HepG2 (cell line): ENCODE data around the gene TNFRSF25. TPM values are rescaled to one million over a fixed set of nuclear protein-coding genes. Genes with fewer than 3 reads are reported as not detected.

Source experiments
- ATAC-seq: fragments of 200-7000 bp; cut with Tn5 transposase; 3 replicates; pipeline ENCODE4 v1.9.1; 2020; ENCODE audit warnings: mild to moderate bottlenecking, moderate library complexity
- BruUV-seq: library from RNA; stranded (reverse); fragments of 400-500 nt; replicated peaks from 2 replicates; lab custom pipeline; 2021; lab: Mats Ljungman, UMichigan
- CTCF ChIA-PET: fragments of 300-600 bp; formaldehyde crosslinking; extraction: SDS; loops from one replicate; lab custom pipeline; 2021; ENCODE audit warnings: low total read pairs, inconsistent platforms, low intra/inter-chr PET ratio; lab: Yijun Ruan, JAX
- POLR2A ChIA-PET: fragments of 350-600 bp; sonication (Branson Sonifier 250); formaldehyde crosslinking; loops from one replicate; lab custom pipeline; 2020; ENCODE audit warnings: antibody characterized with exemption, inconsistent platforms; lab: Yijun Ruan, JAX
- DNase-seq: peaks from one replicate; pipeline ENCODE4 v3.0.0-alpha.2; 2015; ENCODE audit warnings: low spot score
- FAIRE-seq: peaks from 3 replicates; lab custom pipeline; 2011; peaks lifted over from hg19 to GRCh38; lab: Jason Lieb, UNC
- H2AFZ ChIP-seq: one replicate; pipeline ENCODE4 v1.6.1; 2011; ENCODE audit warnings: low read length, inconsistent platforms
- H3K27ac ChIP-seq: fragments of 300-600 bp; 3 replicates; pipeline ENCODE4 v1.8.0; 2011; ENCODE audit warnings: mixed run types, mild to moderate bottlenecking, mixed read lengths, low read length, inconsistent platforms; ENCODE audit not compliant: insufficient read depth; ENCODE audit errors: extremely low read length
- H3K27me3 ChIP-seq, 2 experiments: fragments of 200-600 bp in 1 of 2; 2 replicates in 1 of 2; 3 replicates in 1 of 2; pipeline versions ENCODE4 v1.6.0 to v1.8.0; 2011; ENCODE audit warnings: low read length in 2 of 2, mild to moderate bottlenecking in 2 of 2, moderate library complexity in 2 of 2, inconsistent platforms in 1 of 2; ENCODE audit not compliant: insufficient read depth in 2 of 2, control insufficient read depth in 1 of 2
- H3K36me3 ChIP-seq, 2 experiments: fragments of 200-600 bp in 1 of 2; replicated peaks in 1 of 2; 2 replicates in 1 of 2; 3 replicates in 1 of 2; pipeline versions ENCODE4 v1.5.1 to v1.8.0; 2011; ENCODE audit warnings: low read length in 2 of 2, inconsistent platforms in 1 of 2; ENCODE audit not compliant: insufficient read depth in 2 of 2, control insufficient read depth in 1 of 2
- H3K4me1 ChIP-seq: 2 replicates; pipeline ENCODE4 v1.5.1; 2012; ENCODE audit warnings: low read length, inconsistent platforms; ENCODE audit not compliant: insufficient read depth
- H3K4me2 ChIP-seq: 2 replicates; pipeline ENCODE4 v1.6.0; 2011; ENCODE audit warnings: low read depth, low read length, inconsistent platforms
- H3K4me3 ChIP-seq, 3 experiments: fragments of 200-600 bp in 1 of 3; sonication (generic), shearing (Covaris generic) in 1 of 3; replicated peaks in 1 of 3; 2 replicates each; pipeline ENCODE4 v1.5.1; 2011 to 2016; ENCODE audit warnings: low read length in 3 of 3, inconsistent platforms in 2 of 3, low read depth in 2 of 3, mild to moderate bottlenecking in 2 of 3, control low read depth in 1 of 3, mixed read lengths in 1 of 3; ENCODE audit not compliant: insufficient read depth in 1 of 3
- H3K79me2 ChIP-seq: one replicate; pipeline ENCODE4 v1.6.1; 2011; ENCODE audit warnings: low read length, inconsistent platforms; ENCODE audit not compliant: insufficient read depth
- H3K9ac ChIP-seq: 2 replicates; pipeline ENCODE4 v1.6.0; 2011; ENCODE audit warnings: mild to moderate bottlenecking, low read depth, low read length, inconsistent platforms; ENCODE audit not compliant: insufficient read depth
- H3K9me3 ChIP-seq: 2 replicates; pipeline ENCODE4 v1.5.1; 2012; ENCODE audit warnings: mild to moderate bottlenecking, low read length
- H4K20me1 ChIP-seq: 2 replicates; pipeline ENCODE4 v1.6.0; 2011; ENCODE audit warnings: inconsistent platforms, mild to moderate bottlenecking, low read length, moderate library complexity; ENCODE audit not compliant: insufficient read depth
- IKZF5 ChIP-seq: IDR thresholded peaks from 2 replicates; pipeline ENCODE4 v1.6.1; 2018; ENCODE audit warnings: missing genetic modification reagents, mild to moderate bottlenecking, missing compliant biosample characterization
- NPAS2 ChIP-seq: sonication (generic); formaldehyde crosslinking; IDR thresholded peaks from 2 replicates; pipeline ENCODE4 v1.8.0; 2022; ENCODE audit warnings: mild to moderate bottlenecking, missing genetic modification reagents, borderline replicate concordance
- PHF21A ChIP-seq: sonication (generic); formaldehyde crosslinking; IDR thresholded peaks from 2 replicates; pipeline ENCODE4 v1.5.0; 2020; ENCODE audit warnings: mild to moderate bottlenecking, missing genetic modification reagents
- REPIN1 ChIP-seq: sonication (generic); formaldehyde crosslinking; IDR thresholded peaks from 2 replicates; pipeline ENCODE4 v1.8.0; 2022; ENCODE audit warnings: missing genetic modification reagents, low read depth, mild to moderate bottlenecking, borderline replicate concordance
- ZBTB34 ChIP-seq: sonication (generic); formaldehyde crosslinking; IDR thresholded peaks from 2 replicates; pipeline ENCODE4 v1.8.0; 2022; ENCODE audit warnings: mild to moderate bottlenecking, missing genetic modification reagents
- ZNF281 ChIP-seq: sonication (generic); formaldehyde crosslinking; IDR thresholded peaks from 2 replicates; pipeline ENCODE4 v1.4.0; 2020; ENCODE audit warnings: missing genetic modification reagents, borderline replicate concordance
- ZNF451 ChIP-seq: sonication (generic); formaldehyde crosslinking; IDR thresholded peaks from 2 replicates; pipeline ENCODE4 v1.5.0; 2020; ENCODE audit warnings: mild to moderate bottlenecking, missing genetic modification reagents
- ZNF556 ChIP-seq: sonication (generic); formaldehyde crosslinking; IDR thresholded peaks from 2 replicates; pipeline ENCODE4 v1.4.0; 2020; ENCODE audit warnings: mild to moderate bottlenecking, missing genetic modification reagents, borderline replicate concordance
- ZNF567 ChIP-seq: sonication (generic); formaldehyde crosslinking; IDR thresholded peaks from 2 replicates; pipeline ENCODE4 v1.8.1; 2023; ENCODE audit warnings: mild to moderate bottlenecking, missing genetic modification reagents, borderline replicate concordance
- WGBS: methylation state at CpG from one replicate; pipeline ENCODE4 v1.1.6; 2017; ENCODE audit warnings: low lambda C conversion rate; 5-methylcytosine and 5-hydroxymethylcytosine counted together
- in situ Hi-C: cut with HindIII; loops from 2 replicates; pipeline ENCODE4 v1.10.0; 2017; ENCODE audit warnings: low pct_unique_long_range_greater_than_20kb; ENCODE audit not compliant: extremely low pct_ligation_motif_present
- intact Hi-C: fragments of 100-400 bp; cut with micrococcal nuclease; formaldehyde crosslinking; loops from one replicate; pipeline ENCODE4 v1.10.0; 2022; ENCODE audit not compliant: unreplicated experiment
- polyA plus RNA-seq, 8 experiments: library from polyadenylated mRNA; depleted of rRNA in 3 of 8; stranded (reverse) in 7 of 8; unstranded in 1 of 8; fragments of >200 nt; fragmentation: Illumina TruSeq in 4 of 8; extraction: Trizol in 4 of 8; gene quantifications; 2 replicates each; pipeline versions ENCODE4 v1.2.1 to v1.2.3, GENCODE V29; 2011 to 2016; ENCODE audit warnings: low read depth in 4 of 8, missing spikeins in 1 of 8, mixed read lengths in 1 of 8; ENCODE audit not compliant: insufficient read depth in 1 of 8
- total RNA-seq, 5 experiments: library from RNA; depleted of rRNA; stranded (reverse); fragments of >200 nt; fragmentation: Illumina TruSeq; extraction: Trizol; gene quantifications; 2 replicates each; pipeline ENCODE4 v1.2.3, GENCODE V29; 2016; ENCODE audit warnings: low read depth in 1 of 5

Gene TNFRSF25
- total and polyA plus RNA-seq, 2 of the 13 experiments (the other 11 are each of a cell fraction or from before 2014, with no cell fraction given) = 1.4 to 1.5 TPM

GRCh38 chr1:6477039-6477820, 11.3 kb upstream of the TNFRSF25 start (continued):
- TF ChIP-seq IKZF5 (no peak), REPIN1 (CRISPR knock-in tag) (no peak), ZNF451 (no peak), ZBTB34 (no peak), ZNF567 (no peak), NPAS2 (CRISPR knock-in tag) (no peak), ZNF556 (CRISPR knock-in tag) (no peak)

GRCh38 chr1:6476483-6476882, 10.5 kb upstream of the TNFRSF25 start:
- FAIRE-seq (no peak), DNase-seq (no peak), ATAC-seq (no peak)
- Histone ChIP-seq H3K9ac (no peak overlapping the region), H3K27ac (no peak overlapping the region), H4K20me1 (no peaks in the 10 kb centered on the region), H3K4me3 (no peak overlapping the region), H3K4me1 (peaks cover 24% of the 10 kb centered on the region), H3K79me2 (no peaks in the 10 kb centered on the region), H3K4me2 (no peak overlapping the region; the same call in 1 of the 2 replicates), H2AFZ (no peak overlapping the region), H3K27me3 (no peaks in the 10 kb centered on the region), H3K36me3 (no peaks in the 10 kb centered on the region), H3K9me3 (no peaks in the 10 kb centered on the region)
- POLR2A ChIA-PET = no interaction called here
- in situ Hi-C loops = loop anchor here (25.0 kb wide), 1 partner anchor 736 kb away; no protein-coding TSS in a partner anchor
- BruUV-seq = no TSS peak
- intact Hi-C loops = no loop called here
- WGBS = 62% methylated on average over 5 of the region's 5 CpGs
- CTCF ChIA-PET = no interaction called here
- TF ChIP-seq ZNF281 (CRISPR knock-in tag) (0 out of 2 replicates have a peak, but pooled peaks have one; percentile 18), PHF21A (CRISPR knock-in tag) (no peak)
